HG03097 (cell line): Measurements from ENCODE around the gene RPS6KA1.
"Not testable (repeated sequence)": the region's sequence is repeated elsewhere in the genome, so short reads cannot be mapped to it uniquely, and the experiment has no call there.

ENCODE experiments used
- ATAC-seq: cut with Tn5 transposase; IDR thresholded peaks from one replicate; pipeline ENCODE4 v1.9.1; 2021; ENCODE audit not compliant: unreplicated experiment, low FRiP score

The RPS6KA1 gene

DNA sequence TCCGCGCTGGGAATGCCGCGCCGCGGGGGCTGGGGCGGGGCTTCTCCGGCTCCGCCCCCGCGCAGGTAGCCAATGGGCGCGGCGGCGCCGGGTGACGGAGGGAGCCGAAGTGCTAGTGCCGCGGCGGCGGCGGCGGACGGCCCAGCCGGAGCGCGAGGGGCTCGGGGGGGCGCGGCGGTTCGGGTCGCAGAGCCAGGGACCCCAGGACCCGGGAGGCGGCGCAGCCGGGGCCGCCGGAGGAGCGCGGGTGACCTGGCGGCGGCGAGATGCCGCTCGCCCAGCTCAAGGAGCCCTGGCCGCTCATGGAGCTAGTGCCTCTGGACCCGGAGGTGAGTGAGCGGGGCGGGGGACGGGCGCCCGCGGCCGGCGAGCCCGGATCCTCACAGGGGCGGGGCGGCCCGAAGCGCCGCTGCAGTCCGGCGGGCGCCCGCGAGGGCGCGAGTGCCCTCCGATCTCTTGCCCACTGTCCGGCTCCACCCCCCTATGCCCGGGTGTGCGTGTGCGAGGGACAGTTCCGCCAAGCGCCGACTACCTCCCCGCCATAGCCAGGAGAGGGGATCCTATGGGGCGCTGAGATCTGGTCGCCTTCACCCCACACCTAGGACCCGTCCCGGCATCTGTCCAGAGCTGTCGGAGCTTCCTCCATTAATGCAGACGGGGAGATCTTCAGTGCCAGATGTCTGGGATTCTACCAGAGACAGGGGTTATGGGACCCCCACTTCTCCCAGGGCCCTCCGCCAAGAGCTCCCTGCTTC lies at the start of gene RPS6KA1:
Gene RPS6KA1 (plus strand): TSS at position 107 of the 755 bp plus-strand sequence. CDS start 160 bp downstream, at position 267.
- peak; percentile 76 for ATAC-seq

DNA sequence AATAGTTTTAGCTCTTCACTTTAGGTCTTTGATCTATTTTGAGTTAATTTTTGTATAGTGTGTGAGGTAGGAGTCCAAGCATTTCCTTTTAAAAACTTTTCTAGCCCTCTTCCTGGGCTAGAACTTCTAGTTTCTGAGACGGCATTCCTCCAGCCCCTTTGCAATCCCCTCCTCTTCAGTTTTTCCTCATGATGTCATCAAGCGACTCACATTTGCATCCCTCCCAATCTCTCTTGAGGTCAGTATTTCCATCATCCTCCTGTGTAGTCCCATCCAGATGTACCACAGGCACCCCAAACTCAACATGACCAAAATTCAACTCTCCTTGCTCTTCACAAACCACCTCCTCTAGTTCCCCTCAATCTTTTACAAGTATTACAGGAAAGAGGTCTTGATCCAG lies 46.6 kb upstream of the RPS6KA1 start:
- ATAC-seq: no peak

DNA sequence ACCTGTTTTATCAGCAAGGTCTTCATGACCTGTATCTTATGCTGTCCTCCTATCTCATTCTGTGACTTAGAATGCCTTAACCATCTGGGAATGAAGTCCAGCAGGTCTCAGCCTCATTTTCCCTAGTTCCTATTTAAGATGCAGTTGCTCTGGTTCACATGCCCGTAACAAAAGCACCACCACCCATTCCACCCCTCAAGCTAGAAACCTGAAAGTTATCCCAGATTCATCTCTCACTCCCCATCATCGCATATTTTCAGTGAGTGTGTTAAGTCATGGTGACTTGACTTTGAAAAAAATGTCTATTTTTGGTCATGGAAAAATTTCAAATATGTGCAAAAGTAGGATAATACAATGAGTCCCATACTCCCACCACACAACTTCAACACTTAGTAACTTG lies 45.6 kb upstream of the RPS6KA1 start:
- ATAC-seq: no peak

DNA sequence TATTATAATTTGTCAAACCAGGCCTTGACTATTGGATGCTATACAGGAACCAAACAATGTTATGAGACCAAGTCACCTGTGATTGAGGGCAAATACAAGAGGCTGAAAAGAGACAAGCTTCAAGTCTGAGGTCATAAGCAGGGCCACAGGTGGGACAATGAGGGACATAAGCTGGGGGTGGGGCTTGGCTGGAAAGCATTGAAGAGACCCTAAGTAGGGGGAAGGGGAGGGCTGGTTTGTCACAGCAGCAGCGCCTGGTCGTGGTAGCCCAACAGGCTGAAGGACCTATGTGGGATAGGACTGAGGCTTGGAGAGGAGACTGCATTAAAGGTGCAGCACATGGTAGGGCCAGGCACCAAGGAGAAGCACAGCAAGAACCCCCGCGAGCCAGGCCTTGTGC lies 39.4 kb upstream of the RPS6KA1 start:
- no peak for ATAC-seq

DNA sequence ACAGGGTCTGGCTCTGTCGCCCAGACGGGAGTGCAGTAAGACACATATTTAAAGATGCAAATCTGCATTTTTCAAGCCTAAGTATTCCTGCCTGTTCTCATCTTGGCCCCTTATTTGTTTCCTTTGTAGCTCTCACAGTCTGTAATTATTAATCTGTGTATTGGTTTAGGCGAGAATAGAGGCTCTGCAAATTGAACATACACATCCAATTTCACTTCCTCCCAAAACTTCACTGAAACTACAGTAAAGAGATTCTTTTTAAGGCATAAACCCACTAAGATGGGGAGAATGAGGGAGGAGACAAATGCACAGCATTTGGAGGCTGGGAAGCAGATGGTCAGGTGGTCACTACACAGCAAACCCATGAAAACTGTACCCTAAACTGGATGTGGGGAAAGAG lies 36.3 kb upstream of the RPS6KA1 start:
- no peak for ATAC-seq

DNA sequence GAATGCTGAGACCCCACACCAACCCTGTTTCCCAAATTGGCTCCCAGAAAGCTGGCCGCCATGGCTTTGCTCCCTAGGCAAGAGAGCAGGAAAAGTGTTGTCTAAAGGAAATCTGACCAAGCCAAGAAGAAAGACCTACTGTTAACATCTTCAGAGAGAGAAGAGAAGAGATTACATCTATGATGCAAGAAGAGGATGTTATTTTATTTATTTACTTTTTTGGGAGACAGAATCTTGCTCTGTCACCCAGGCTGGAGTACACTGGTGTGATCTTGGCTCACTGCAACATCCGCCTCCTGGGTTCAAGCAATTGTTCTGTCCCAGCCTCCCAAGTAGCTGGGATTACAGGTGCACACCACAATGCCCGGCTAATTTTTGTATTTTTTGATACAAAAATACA lies 35.6 kb upstream of the RPS6KA1 start:
- no peak for ATAC-seq

DNA sequence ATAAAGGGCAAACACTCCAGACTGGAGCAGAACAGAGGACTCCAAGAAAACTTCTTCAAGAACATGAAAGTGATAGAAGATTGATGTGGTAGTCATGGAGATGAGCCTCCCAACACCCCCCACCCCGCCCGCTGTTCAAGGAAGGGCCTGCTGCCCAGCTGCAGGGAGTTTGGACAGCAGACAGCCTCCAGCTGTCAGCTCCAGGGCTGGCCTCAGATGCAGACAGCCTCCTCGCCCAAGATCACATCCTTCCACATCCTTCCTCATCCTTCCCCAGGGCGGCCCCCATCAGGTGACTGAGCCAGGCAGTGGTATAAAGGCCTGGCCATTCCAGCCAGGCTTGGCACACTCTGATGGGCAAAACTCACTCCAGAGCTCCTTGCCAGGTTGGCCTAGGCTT lies 32.7 kb upstream of the RPS6KA1 start:
- no peak for ATAC-seq

DNA sequence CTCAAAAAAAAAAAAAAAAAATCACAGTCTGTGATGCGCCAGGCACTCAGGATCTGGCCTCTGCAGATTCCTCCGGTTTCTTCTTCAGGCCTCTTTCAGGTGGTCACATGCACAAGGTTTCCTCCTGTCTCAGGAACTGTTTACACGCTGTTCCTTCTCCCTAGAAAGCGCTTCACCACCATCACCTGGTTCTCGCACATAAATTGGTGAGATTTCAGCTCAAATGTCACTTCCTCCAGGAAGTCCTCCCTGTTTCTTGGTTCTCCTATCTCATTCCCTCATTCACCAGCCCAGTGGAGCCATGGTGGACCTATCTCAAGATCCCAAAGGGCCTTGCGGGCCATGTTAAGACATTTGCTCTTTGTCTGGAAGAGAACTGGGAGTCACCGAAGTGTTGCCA lies 30.7 kb upstream of the RPS6KA1 start:
- no peak for ATAC-seq

DNA sequence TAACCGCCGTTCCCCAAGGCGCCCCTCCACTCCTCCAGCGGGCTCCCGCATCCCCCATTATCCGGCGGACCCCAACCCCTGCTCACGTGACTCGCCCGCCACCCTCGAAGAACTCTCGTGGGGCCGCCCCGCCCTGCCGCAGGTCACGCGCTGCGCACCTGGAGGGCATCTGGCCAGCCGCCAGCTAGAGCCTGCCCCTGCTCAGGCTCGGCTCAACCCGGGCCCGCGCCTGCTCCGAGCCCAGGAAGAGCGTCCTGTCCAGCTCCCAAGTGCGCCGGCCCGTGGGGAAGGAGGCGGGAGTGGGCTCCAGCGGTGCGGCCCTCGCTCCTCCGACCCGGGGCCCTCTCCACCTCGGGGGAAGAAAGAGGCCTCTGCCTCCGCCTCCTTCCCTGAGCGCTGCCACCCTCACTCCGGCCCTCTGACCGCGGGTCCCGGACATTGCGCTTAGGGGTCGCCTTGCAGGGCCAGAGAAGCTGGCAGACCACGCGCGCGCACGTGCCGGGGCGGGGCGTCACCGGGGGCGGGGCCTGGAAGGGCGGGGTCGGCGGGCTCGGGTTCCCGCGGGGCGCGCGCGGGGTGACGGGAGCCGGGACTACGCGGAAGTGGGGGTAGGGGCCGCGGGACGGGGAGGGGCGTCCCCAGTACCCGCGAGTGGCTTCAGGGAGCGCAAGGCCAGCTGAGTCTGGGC lies 28.9 kb upstream of the RPS6KA1 start:
- peak; percentile 56 for ATAC-seq

DNA sequence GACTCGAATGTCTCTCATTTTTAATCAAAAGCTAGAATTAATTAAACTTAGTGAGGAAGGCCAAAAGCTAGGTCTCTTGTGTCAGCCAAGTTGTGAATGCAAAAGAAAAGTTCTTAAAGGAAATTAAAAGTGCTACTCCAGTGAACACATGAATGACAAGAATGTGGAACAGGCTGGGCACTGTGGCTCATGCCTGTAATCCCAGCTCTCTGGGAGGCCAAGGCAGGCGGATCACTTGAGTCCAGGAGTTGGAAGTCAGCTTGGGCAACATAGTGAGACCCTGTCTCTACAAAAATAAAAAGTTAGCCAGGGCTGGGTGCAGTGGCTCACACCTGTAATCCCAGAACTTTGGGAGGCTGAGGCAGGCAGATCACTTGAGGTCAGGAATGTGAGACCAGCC lies 18.9 kb upstream of the RPS6KA1 start:
- not testable (repeated sequence) for ATAC-seq

DNA sequence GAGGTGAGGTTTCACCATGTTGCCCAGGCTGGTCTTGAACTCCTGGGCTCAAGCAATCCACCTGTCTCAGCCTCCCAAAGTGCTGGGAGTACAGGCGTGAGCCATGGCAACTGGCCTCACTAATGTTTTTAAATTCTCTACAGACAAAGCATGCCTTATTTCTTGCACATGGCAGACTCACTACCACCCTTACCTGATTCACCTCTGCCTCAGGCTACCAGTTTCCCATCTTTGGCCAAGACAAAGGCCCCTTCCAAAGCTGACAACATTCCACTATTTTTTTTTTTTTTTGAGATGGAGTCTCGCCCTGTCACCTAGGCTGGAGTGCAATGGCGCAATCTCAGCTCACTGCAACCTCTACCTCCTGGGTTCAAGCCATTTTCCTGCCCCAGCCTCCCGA lies 13.7 kb upstream of the RPS6KA1 start:
- ATAC-seq: not testable (repeated sequence)

DNA sequence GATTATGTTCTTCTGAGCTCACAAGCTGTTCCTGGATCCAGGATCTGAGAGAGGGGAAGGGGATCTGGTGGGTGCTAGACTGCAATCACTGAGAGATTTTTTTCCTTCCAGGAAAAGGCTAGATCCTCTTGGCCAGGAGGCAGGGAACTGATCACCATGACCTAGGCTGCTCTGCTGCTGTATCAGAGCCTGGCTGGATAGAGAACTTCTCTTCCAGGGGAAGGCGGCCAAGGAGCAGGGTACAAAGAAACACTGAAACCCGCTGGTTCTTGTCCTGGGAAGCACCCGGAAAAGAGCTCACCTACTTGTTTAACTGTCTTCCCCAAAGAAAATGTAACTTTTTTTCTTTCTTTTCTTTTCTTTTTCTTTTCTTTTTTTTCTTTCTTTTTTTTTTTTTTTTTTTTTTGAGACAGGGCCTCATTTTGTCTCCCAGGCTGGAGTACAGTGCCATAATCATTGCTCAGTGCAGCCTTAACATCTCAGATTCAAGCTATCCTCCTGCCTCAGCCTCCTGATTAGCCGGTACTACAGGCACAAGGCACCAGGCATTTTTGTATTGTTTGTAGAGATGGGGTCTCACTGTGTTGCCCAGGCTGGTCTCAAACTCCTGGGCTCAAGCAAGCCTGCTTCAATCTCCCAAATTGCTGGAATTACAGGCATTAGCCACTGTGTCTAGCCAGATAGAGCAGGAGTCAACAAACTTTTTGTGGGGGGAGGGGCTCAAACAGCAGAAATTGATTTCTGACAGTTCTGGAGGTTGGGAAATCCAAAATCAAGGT lies 12.4 kb upstream of the RPS6KA1 start:
- ATAC-seq: no peak

DNA sequence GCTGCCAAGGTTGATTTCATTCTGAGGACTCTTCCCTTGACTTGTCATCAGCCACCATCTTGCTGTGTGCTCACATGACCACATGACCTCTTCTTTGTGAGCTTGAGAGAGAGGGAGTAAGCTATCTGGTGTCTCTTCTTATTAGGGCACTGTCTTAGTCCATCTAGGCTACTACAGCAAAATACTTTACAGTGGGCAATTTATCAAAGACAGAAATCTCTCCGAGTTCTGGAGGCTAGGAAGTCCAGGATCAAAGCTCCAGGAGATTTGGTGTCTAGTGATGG lies 11.9 kb upstream of the RPS6KA1 start:
- no peak for ATAC-seq

DNA sequence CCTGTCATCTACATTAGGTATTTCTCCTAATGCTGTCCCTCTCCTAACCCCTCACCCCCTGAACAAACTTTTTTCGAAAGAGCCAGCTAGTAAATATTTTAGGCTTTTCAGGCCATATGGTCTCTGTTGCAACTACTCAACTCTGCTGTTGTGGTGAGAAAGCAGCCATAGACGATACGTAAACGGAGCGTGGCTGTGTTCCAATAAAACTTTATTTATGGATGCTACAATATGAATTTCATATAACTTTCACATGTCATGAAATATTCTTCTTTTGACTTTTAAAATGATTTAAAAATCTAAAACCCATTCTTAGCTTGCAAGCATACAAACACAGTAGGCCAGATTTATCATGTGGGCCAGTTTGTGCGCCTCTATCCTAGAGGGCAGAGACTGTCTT lies 11.2 kb upstream of the RPS6KA1 start:
- no peak for ATAC-seq

DNA sequence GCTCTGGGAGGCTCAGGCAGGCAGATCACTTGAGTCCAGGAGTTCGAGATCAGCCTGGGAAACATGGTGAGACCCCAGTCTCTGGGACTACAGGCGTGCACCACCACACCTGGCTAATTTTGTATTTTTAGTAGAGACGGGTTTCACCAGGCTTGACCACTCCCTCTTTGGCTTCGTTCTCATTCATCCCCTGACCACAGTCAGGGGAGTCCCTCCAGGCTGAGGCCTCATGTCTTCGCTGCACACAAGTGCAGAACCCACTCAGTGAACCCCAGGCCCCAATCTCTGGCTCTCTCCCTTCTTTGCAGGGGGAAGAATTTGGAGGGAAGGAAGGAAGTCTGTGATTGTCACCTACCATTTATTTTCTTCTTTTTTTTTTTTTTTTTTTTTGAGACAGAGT lies 9.2 kb upstream of the RPS6KA1 start:
- ATAC-seq: no peak

DNA sequence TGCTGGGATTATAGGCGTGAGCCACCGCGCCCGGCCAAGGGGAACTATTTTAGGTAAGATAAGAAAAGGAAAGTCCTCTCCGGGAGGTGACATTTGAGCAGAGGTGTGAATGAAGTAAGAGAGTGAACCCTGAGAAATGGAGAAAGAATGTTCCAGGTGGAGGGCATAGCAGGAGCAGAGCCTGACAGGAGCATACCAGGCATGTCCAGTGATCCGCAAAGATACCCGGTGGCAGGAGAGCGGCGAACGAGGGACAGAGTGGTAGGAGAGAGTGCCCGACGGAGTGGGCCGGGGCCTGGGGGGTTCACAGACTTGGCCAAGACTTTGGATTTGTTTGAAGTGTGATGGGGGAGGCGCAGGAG lies 7.9 kb upstream of the RPS6KA1 start:
- ATAC-seq: no peak

DNA sequence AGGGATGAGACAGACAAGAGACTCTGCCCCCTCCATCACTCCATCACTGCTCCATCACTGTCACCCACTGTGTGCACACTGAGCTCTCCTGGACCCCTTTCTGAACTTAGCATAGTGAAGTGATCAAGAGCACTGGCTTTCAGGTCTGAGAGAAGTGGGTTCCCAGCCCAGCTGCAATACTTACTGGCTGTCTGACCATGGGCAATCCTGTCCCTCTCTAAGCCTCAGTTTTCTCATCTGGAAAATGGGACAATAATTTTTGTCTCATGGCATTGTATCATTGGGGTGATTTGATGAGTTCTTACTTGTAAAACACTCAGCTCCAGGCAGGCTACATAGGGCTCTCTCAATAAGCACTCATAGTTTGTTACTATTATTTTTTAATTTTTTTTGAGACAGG lies 7.5 kb upstream of the RPS6KA1 start:
- no peak for ATAC-seq

DNA sequence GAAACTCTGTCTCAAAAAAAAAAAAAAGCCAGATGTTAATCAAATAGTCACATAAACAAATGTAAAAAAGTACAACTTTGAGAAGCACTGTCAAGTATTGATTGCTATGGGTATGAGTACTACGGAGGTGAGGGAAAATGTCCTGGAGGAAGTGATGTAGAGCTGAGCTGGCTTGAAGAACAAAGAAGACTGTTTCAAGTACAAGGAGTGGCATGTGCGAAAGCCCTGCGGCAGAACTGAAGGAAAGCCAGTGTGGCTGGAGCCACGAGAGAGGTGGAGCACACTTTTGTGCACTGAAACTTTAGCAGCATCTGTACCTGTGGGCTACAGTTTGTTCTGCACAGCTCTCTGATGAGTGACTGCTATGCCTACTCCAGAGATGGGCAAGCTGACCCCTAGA lies 5.4 kb upstream of the RPS6KA1 start:
- ATAC-seq: no peak

DNA sequence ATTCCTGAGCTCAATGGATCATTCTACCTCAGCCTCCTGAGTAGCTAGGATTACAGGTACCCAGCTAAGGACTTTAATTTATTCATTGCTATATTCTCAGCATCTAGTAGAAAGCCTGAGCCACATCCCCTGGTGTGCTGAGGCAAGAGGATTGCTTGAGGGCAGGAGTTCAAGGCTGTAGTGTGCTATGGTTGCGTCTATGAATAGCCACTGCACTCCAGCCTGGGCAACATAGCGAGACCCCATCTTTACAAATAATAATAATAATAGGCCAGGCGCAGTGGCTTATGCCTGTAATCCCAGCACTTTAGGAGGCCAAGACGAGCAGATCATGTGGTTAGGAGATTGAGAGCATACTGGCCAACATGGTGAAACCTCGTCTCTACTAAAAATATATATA lies 3.3 kb upstream of the RPS6KA1 start:
- ATAC-seq: no peak

DNA sequence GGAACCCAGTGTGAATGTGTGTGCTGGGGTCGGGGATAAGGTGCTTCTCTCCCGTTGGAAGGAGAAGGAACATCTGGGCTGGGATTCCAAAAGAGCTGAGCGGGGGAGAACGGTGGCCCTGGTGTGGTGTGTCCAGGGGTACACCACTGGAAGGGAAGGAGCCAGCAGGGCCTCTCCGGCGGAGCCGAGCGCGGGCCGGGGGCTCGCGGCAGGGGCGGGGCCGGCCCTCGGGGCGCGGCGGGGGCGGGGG lies 231 bp upstream of the RPS6KA1 start:
- ATAC-seq: no peak

DNA sequence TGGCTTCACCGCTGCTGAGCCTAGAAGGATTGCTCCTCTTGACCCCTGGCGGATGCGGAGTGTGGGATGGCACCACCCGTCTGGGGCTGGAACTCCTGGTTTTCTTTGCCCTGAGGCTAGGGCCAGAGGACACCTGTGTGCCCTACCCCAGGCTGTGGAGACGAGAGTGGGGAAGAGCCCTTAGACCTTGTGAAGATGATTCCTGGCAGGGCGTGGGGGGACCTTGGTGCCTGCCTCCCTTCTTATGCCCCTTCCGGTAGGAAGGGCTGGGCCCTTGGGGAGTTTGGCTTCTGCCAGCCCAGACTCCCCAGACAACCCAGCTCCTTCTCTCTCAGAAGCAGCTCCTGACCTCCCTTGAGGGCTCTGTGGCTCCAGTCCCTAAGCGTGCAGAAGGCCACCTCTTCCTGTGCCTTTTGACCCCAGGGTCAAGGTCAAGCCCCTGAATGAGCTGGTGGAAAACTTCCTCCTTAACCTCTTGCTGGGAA lies 891 bp downstream of the RPS6KA1 start:
- no peak for ATAC-seq
